GM19324 (cell line): ENCODE measurements around the gene KCNH3.

Source experiments
- ATAC-seq: cut with Tn5 transposase; IDR thresholded peaks from one replicate; pipeline ENCODE4 v1.9.1; 2021; ENCODE audit warnings: mild to moderate bottlenecking, moderate library complexity; ENCODE audit not compliant: unreplicated experiment, low FRiP score

Gene KCNH3

GRCh38 chr12:49557917-49558215, 19.0 kb downstream of the KCNH3 start:
- ATAC-seq: no peak

- ATAC-seq: no peak
Observed at GRCh38 chr12:49558526-49558925, 19.7 kb downstream of the KCNH3 start.

- no peak for ATAC-seq
Observed at GRCh38 chr12:49559011-49559675, 20.3 kb downstream of the KCNH3 start.

- no peak for ATAC-seq
Observed at GRCh38 chr12:49560695-49561094, 21.9 kb downstream of the KCNH3 start.

GRCh38 chr12:49562233-49562632, 23.4 kb downstream of the KCNH3 start:
- no peak for ATAC-seq

- no peak for ATAC-seq
Observed at GRCh38 chr12:49562831-49563230, 24.0 kb downstream of the KCNH3 start.

- ATAC-seq: no peak
Observed at GRCh38 chr12:49563951-49564685, 25.3 kb downstream of the KCNH3 start.

- ATAC-seq: no peak
Observed at GRCh38 chr12:49564686-49565405, 26.0 kb downstream of the KCNH3 start.

- no peak for ATAC-seq
Observed at GRCh38 chr12:49565406-49566265, 26.8 kb downstream of the KCNH3 start.

- ATAC-seq: no peak
Observed at GRCh38 chr12:49566361-49566760, 27.5 kb downstream of the KCNH3 start.

GRCh38 chr12:49567302-49567610, 28.4 kb downstream of the KCNH3 start:
- ATAC-seq: no peak

- ATAC-seq: peak; percentile 91
Observed at GRCh38 chr12:49567611-49568441, 29.0 kb downstream of the KCNH3 start, which contains the start of gene MCRS1. MCRS1 (minus strand) TSS chr12:49568142; CDS start chr12:49566731, 1,411 bp downstream.

GRCh38 chr12:49568442-49569162, 29.8 kb downstream of the KCNH3 start:
- peak; percentile 22 for ATAC-seq

GRCh38 chr12:49577589-49578315, 38.9 kb downstream of the KCNH3 start:
- no peak for ATAC-seq

- ATAC-seq: no peak
Observed at GRCh38 chr12:49578471-49579112, 39.8 kb downstream of the KCNH3 start.

GRCh38 chr12:49580572-49581535, 42.0 kb downstream of the KCNH3 start:
- ATAC-seq: no peak

GRCh38 chr12:49582201-49582600, 43.4 kb downstream of the KCNH3 start:
- ATAC-seq: no peak
